Epithelial cell of umbilical artery (primary cell): ENCODE measurements around the gene DGKE. TPM values are rescaled to one million over a fixed set of nuclear protein-coding genes. Genes with fewer than 3 reads are reported as not detected.

Source experiments
- total RNA-seq: library from RNA; depleted of rRNA; stranded (reverse); fragments of >200 nt; gene quantifications from 2 replicates; pipeline ENCODE4 v1.2.3, GENCODE V29; 2014

The DGKE gene
- 7.1 and 11.4 TPM in 2 replicates for total RNA-seq

DNA sequence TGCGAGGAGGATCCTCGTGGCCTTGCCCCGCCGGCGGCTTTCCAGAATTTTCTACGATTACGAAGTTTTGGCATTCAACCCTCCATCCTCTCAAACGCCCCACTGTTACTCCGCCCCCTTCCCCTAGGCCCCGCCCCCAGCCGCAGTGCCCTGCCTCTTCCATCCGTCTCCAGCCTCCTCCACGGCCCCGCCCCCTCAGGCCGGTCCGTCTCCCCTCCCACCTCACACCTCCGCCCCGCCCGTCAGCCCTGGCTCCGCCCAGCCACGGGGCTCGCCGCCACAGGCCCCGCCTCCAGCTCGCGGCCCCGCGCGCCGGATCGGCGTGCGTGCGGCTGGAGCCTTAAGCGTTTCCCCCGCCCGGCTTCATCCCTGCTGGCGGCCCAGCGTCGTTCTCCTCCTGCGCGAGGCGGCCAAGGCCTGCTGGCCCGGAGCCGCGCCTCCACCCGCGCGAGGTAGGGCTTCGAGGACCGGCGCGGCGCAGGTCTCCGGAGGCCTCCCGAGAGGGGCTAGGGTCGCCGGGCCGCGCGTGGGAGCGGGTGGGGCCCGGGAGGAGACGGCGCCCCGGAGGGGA lies at the start of gene DGKE, which contains the start of gene C17orf67:
TSS of gene DGKE (plus strand) at position 343 of the 571 bp plus-strand sequence. CDS start 645 bp downstream, outside the sequence.
TSS of gene C17orf67 (minus strand) at position 112 of the 571 bp plus-strand sequence. CDS start 18,110 bp downstream, outside the sequence.

GRCh38 chr17:56913867-56914580 lies 80.1 kb downstream of the DGKE start, which contains the start of gene TRIM25:
TSS of gene TRIM25 (minus strand) at chr17:56914049. CDS start at chr17:56913988, 61 bp downstream.

Other genes with a start within 250 kb of the DGKE start
- gene NOG, start 240.5 kb upstream of the DGKE start, total RNA-seq, result 1.4 and 1.6 TPM in 2 replicates
- 0.76 and 1.3 TPM in 2 replicates for gene C17orf67, start 231 bp upstream of the DGKE start, total RNA-seq
- 14.0 and 49.5 TPM in 2 replicates for gene TRIM25, start 79.9 kb downstream of the DGKE start, total RNA-seq
- 16.9 and 22.0 TPM in 2 replicates for gene COIL, start 126.9 kb downstream of the DGKE start, total RNA-seq
- gene SCPEP1, start 144.0 kb downstream of the DGKE start, total RNA-seq, result 29.2 and 45.6 TPM in 2 replicates